Measurements from ENCODE around the gene KIF5C.

DNA sequence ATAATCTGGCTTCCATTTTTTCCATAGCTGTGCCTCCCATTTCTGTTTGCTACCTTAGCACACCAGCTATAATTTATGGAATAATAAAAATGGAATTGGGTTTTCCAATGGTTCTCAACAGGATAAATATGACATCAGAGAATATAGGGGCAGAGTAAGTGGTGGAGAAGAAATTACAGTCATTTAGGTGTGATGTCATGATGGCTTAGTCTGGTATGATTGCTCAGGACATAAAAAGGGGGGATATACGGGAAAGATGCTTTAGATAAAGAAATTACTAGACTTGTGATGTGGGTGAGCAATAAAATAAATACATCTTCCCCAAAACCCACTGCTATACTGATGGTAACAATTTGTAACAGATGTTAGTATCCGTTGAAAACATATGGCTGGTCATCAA, 21.6 kb upstream of the KIF5C start:
- TF ChIP-seq CTCF (IDR thresholded peaks at IDR 0.05), result no peak
- no peak for TF ChIP-seq POLR2A (IDR thresholded peaks at IDR 0.05)
